Activated CD4-positive, alpha-beta T cell treated with anti-CD3 and anti-CD28 coated beads for 36 hours (primary cell): Measurements from ENCODE around the gene SLC19A1. TPM values are rescaled to one million over a fixed set of nuclear protein-coding genes. Genes with fewer than 3 reads are reported as not detected.
"Not testable (repeated sequence)": the region's sequence is repeated elsewhere in the genome, so short reads cannot be mapped to it uniquely, and the experiment has no call there.

Experiments used
- ATAC-seq: fragments of 200-7000 bp; cut with Tn5 transposase; one replicate; pipeline ENCODE4 v1.10.0; 2021; ENCODE audit warnings: mild to moderate bottlenecking, moderate library complexity
- CTCF ChIA-PET: fragments of 350-600 bp; sonication (Branson Sonifier 250); formaldehyde crosslinking; loops from one replicate; lab custom pipeline; 2021; ENCODE audit warnings: antibody characterized with exemption; lab: Charles Lee
- POLR2A ChIA-PET: fragments of 350-600 bp; sonication (Branson Sonifier 250); formaldehyde crosslinking; loops from one replicate; lab custom pipeline; 2021; ENCODE audit warnings: antibody characterized with exemption, inconsistent platforms; lab: Charles Lee
- DNase-seq: peaks from one replicate; pipeline ENCODE4 v3.0.0-alpha.2; 2020
- H3K27ac Mint-ChIP-seq: one replicate; pipeline ENCODE4 v1.8.0; 2021; ENCODE audit warnings: mixed read lengths
- H3K27me3 Mint-ChIP-seq: one replicate; pipeline ENCODE4 v1.8.0; 2021; ENCODE audit warnings: mixed read lengths
- H3K36me3 Mint-ChIP-seq: one replicate; pipeline ENCODE4 v1.8.0; 2021; ENCODE audit warnings: low read depth, mixed read lengths
- H3K4me1 Mint-ChIP-seq: one replicate; pipeline ENCODE4 v1.8.0; 2021; ENCODE audit warnings: mixed read lengths
- H3K4me3 Mint-ChIP-seq: one replicate; pipeline ENCODE4 v1.8.0; 2021; ENCODE audit warnings: mild to moderate bottlenecking, moderate library complexity, mixed read lengths
- H3K9me3 Mint-ChIP-seq: one replicate; pipeline ENCODE4 v1.8.0; 2021; ENCODE audit warnings: low read depth, mixed read lengths
- intact Hi-C, 2 experiments: fragments of 100-400 bp; cut with DNase I in 1 of 2; cut with micrococcal nuclease in 1 of 2; formaldehyde crosslinking; loops; one replicate each; pipeline versions ENCODE4 v1.14.2 to v1.15.1; 2022 to 2024; cut with DNase I, micrococcal nuclease
- total RNA-seq, 2 experiments: library from RNA; stranded (reverse); gene quantifications; one replicate each; pipeline ENCODE4 v1.2.3, GENCODE V29; 2021

SLC19A1 gene
- total RNA-seq, 2 experiments from 2014 or later = 46.1 to 50.0 TPM

DNA sequence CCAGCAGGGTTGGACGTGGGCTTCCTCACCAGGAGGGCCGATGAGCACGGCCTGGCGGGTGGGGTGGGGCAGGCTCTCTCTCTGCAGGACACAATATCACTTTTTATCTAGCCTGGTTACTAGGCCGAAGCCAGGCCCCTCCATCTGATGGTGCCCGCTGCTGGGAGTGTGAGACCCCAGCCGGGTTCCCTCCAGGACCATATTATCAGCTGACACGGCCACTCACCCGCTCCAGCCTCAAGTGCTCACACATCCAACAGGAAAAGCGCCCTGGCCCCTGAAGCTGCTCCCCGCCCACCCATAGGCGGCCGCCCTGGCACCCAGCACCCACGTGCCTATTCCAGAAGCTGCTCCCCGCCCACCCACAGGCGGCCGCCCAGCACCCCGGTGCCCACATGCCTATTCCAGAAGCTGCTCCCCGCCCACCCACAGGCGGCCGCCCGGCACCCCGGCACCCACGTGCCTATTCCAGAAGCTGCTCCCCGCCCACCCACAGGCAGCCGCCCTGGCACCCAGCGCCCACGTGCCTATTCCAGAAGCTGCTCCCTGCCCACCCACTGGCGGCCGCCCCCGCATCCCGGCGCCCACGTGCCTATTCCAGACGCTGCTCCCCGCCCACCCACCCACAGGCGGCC, 5.0 kb downstream of the SLC19A1 start:
- CTCF ChIA-PET = no interaction called here
- H3K36me3 Mint-ChIP-seq = peaks cover 30% of the 10 kb centered on the region
- DNase-seq = no peak

DNA sequence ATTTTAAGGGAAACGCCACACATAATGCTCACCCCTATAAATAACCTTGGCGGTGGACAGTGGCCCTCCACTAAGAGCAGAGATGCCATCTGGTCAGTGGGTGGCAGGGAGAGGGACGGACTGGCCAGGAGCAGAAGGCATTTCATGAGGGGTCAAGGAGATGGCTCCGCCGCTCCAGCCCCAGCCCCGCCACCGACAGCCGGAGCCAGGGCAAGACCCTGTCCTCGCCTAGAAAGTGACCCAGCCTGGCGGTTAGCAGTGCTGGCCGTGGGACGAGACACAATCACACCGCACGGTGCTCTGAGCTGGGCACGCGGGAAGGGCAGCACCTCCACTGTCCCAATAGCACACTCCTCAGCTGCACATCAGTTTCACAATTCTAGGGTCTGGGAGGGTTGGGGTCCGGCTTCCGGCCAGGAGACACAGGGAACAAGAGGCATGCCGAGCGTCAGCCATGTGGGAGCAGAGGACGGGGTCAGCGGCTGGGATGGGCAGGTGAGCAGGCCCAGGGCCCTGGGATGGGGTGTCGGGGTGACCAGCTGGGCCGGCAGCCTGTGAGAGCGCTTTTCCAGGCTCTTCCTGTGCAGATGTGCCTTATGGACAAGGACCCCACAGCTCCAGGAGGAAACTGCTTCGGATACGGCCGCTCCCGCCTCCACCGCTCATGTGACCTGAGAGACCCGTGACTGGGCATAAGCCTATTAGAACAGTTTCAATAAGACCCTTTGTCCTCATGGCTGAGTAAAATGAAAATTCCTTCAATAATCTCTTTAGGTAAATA, 5.7 kb downstream of the SLC19A1 start:
- Mint-ChIP-seq H3K27ac (no peak overlapping the region), H3K27me3 (no peaks in the 10 kb centered on the region), H3K9me3 (no peaks in the 10 kb centered on the region), H3K4me3 (no peak overlapping the region), H3K36me3 (peaks cover 34% of the 10 kb centered on the region), H3K4me1 (peaks cover 33% of the 10 kb centered on the region)
- DNase-seq (no peak), ATAC-seq (no peak)
- intact Hi-C loops = no loop called here
- CTCF ChIA-PET = no interaction called here
- POLR2A ChIA-PET = no interaction called here

More for the DNA sequence above, 5.0 kb downstream of the SLC19A1 start:
- Mint-ChIP-seq H3K4me3 (no peak overlapping the region), H3K27me3 (no peaks in the 10 kb centered on the region), H3K4me1 (peaks cover 33% of the 10 kb centered on the region), H3K27ac (no peak overlapping the region), H3K9me3 (no peaks in the 10 kb centered on the region)
- no peak for ATAC-seq
- intact Hi-C loops = no loop called here
- POLR2A ChIA-PET = no interaction called here

DNA sequence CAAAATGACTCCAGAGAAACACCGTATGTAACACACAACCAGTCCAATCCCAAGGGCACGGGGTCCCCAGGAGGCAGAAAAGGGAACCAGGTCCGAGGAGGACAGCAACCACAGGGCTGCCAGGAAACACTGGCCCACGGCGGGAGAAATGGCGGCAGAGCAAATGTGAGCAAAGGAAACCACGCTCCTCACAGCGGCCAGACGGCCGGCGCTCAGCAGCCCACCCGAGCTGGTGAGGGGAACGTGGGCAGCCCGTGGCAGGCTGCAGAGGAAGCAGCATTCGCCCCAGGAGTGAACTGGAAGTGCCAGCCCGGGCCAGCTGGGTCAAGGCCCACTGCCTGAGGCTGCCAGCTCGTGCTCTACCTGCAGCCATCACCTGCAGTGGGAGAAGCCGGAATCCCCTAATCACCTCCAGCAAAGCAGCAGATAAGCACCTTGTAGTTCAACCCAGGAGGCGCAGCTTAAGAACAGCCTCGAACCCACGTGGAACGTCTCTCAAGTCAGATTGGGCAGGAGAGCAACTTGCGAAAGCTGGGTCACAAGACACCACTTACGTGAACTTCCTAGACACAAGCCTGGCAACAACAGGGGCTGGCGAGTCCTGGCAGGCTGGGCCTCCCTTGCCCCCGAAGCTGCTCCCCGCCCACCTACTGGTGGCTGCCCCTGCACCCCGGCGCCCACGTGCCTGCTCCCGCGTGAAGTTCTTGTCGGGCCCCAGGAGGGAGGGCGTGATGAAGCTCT, 6.7 kb downstream of the SLC19A1 start:
- intact Hi-C loops = no loop called here
- Mint-ChIP-seq H3K4me3 (no peak overlapping the region), H3K36me3 (peaks cover 32% of the 10 kb centered on the region), H3K9me3 (no peaks in the 10 kb centered on the region), H3K27me3 (no peaks in the 10 kb centered on the region), H3K4me1 (peaks cover 27% of the 10 kb centered on the region), H3K27ac (no peak overlapping the region)
- DNase-seq (no peak), ATAC-seq (no peak)
- ChIA-PET CTCF (no interaction called here), POLR2A (no interaction called here)

DNA sequence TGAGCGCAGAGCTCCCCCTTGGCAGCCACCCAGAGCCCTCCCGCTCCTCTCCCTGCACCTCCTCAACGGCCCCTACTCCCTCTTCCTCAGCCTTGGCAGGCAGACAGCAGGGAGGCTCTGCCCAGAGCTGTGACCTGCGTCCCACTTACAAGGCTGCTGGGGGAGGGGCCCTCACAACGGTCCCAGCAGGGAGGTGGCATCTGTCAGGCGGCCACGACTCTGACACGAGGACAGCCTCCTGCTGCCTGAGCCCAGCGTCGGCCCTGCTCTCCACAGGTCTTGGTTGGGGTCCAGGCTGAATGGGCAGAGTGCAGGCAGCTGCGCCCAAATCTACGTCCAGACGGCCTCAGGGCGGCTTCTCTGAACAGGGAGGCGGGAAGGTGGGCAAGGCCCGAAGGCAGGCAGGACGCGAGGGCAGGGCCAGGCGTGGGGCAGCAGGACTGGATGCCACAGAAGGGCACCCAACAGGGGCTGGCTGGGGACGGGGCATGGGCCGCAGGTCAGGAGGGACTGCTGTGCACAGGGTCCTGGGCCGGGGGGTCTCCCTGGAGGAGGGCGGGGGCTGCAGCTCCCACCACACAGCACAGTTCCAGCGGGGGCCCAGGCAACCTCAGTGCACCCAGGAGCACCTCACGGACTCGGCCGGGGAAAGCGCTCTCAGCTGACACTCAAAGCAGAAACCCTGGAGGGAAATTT, 7.5 kb downstream of the SLC19A1 start:
- no peaks in the 10 kb centered on the region for H3K27me3 Mint-ChIP-seq
- CTCF ChIA-PET = no interaction called here
- POLR2A ChIA-PET = interaction anchor here (0.6 kb wide), 1 partner anchor 878 kb away, joined by 3 read pairs; no protein-coding TSS in a partner anchor
- peaks cover 20% of the 10 kb centered on the region for H3K4me1 Mint-ChIP-seq
- H3K4me3 Mint-ChIP-seq = no peak overlapping the region
- intact Hi-C loops = no loop called here
- H3K27ac Mint-ChIP-seq = no peak overlapping the region
- peaks cover 28% of the 10 kb centered on the region for H3K36me3 Mint-ChIP-seq
- DNase-seq (no peak), ATAC-seq (no peak)
- no peaks in the 10 kb centered on the region for H3K9me3 Mint-ChIP-seq

DNA sequence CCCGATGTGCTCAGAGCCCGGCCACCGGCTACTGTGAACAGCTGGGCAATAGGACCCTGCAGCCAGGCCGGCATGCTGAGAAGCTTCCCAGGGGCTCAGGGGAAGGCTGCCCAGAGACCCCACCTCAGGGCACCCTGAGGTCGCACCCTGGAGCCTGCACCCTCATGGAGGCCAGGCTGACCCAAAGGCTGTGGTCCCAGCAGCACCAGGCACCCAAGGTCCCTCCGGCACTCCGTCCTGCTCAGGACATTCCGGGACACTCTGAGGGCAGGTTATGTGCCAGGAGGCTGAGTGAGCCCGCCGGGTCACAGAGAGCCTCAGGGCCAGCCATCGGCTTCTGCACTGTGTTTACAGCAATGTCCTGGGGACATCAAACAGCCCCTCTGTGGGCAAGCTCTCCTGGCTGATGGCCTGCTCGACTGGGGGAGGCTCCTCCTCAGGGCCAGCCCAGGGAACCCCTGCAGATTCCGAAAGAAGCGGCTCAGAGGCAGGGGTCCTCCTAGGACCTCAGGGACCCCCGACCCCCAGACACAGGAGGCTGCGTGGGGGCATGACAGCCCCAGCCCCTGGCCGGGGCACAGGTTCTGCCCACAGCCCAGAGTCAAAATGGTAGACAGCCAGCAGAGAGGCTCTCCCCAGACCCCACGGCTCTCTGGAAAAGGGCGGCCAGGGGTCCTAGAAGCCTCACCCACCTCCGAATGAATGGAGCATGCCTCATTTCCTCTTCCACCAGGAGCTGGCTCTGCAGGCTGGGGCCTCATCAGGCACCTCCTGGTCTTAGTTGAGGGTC, 8.2 kb downstream of the SLC19A1 start:
- ATAC-seq (no peak), DNase-seq (no peak)
- ChIA-PET CTCF (no interaction called here), POLR2A (interaction anchor here (0.6 kb wide), 1 partner anchor 879 kb away, joined by 3 read pairs; no protein-coding TSS in a partner anchor)
- peaks cover 15% of the 10 kb centered on the region for H3K4me1 Mint-ChIP-seq
- H3K9me3 Mint-ChIP-seq = no peaks in the 10 kb centered on the region
- no peak overlapping the region for H3K4me3 Mint-ChIP-seq
- H3K27me3 Mint-ChIP-seq = no peaks in the 10 kb centered on the region
- no peak overlapping the region for H3K27ac Mint-ChIP-seq
- H3K36me3 Mint-ChIP-seq = peaks cover 27% of the 10 kb centered on the region
- intact Hi-C loops = no loop called here

DNA sequence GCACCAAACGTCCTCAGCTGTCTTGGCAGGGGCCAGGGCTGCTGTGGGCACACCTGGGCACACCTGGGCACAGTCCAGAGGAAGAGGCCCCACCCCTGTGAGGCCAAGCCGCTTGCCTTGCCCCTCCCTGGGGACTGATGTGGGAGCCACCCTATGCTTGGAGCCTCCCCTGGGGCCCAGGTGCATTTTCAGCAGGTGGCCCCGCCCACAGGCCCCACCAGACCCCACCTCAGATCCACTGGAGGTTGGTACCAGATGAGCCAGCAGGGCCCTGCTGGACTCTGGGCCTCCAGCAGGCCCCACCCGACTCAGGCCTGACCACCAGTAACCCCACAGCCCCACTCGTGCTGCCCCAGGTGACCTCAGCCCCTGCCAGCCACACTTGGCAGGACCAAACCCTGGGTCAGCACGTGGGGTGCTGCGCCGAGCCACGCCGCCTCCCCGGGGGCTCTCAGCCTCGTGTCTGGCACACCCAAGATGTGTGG, 8.8 kb downstream of the SLC19A1 start:
- ATAC-seq (no peak), DNase-seq (no peak)
- peaks cover 30% of the 10 kb centered on the region for H3K36me3 Mint-ChIP-seq
- ChIA-PET CTCF (no interaction called here), POLR2A (no interaction called here)
- H3K27me3 Mint-ChIP-seq = no peaks in the 10 kb centered on the region
- H3K27ac Mint-ChIP-seq = no peak overlapping the region
- H3K9me3 Mint-ChIP-seq = no peaks in the 10 kb centered on the region
- no peak overlapping the region for H3K4me3 Mint-ChIP-seq
- peaks cover 12% of the 10 kb centered on the region for H3K4me1 Mint-ChIP-seq
- intact Hi-C loops = no loop called here

DNA sequence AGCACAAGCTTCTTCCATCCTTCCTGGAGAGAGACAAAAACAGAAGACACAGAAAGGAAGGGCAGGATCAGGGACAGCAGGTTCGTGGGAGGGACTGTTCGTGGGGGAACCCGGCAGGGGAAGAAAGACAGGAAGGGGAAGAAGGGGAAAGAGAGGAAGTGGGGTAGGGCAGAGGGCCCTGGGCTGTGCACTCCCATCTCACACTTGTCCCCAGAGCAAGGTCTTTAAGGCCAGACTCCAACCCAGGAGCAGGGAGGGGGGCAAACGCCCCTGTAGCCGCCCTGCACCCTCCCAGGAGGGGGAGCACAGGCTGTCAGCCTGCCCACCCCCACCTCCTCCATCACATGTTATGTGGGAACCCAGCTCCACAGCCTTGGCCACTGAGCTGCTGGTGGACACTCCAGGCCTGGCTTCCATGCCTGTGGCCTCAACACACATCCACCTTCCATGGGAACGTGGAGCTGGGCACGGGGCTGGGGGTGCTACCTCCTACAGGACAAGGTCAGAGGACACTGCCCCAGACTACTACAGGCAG, 9.3 kb downstream of the SLC19A1 start:
- peak overlapping the region; percentile 44 for H3K27ac Mint-ChIP-seq
- DNase-seq (no peak), ATAC-seq (no peak)
- H3K4me3 Mint-ChIP-seq = no peak overlapping the region
- H3K4me1 Mint-ChIP-seq = peaks cover 12% of the 10 kb centered on the region
- ChIA-PET CTCF (interaction anchor here (0.7 kb wide), 1 partner anchor 11 kb away, joined by 4 read pairs; no protein-coding TSS in a partner anchor), POLR2A (no interaction called here)
- H3K36me3 Mint-ChIP-seq = peaks cover 34% of the 10 kb centered on the region
- no peaks in the 10 kb centered on the region for H3K27me3 Mint-ChIP-seq
- intact Hi-C loops = no loop called here
- no peaks in the 10 kb centered on the region for H3K9me3 Mint-ChIP-seq

DNA sequence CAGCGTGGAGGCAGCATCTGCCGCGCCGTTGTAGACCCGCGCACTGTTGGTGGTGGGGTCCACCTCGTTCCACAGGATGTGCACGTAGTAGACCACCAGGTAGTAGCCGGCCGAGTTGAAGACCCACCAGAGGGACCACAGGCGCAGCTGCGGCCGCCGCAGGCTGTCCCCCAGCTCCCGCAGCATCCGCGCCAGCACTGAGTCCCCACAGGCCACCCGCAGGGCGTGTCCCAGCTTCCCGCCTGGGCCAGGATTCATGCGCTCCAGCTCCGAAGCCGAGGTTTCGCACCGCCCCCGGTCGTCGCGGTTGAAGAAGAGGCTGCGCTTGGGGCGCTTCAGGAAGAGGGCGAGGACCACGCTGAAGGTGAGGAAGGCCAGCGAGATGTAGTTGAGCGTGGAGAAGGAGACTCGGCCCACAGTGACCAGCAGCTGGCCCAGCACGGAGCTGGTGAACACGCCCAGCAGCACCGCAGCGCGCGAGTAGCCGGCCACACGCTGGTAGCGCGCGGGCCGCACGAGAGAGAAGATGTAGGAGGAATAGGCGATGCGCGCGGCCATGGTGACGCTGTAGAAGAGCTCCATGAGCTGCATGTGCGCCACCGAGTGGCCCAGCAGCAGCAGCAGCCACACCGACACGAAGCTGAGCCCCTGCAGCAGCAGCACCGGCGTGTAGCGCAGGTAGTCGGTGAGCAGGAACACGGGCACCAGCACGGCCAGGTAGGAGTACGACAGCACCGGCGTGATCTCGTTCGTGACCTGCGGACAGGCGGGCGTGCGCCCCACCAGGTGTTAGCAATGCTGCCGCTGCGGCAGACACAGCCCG, 10.6 kb downstream of the SLC19A1 start:
- intact Hi-C loops = no loop called here
- ChIA-PET CTCF (interaction anchor here (0.5 to 0.6 kb wide), 2 partner anchors 222 to 251 kb away, joined by 3 read pairs; no protein-coding TSS in a partner anchor), POLR2A (interaction anchor here (0.7 kb wide), 1 partner anchor 886 kb away, joined by 5 read pairs; no protein-coding TSS in a partner anchor)
- H3K27ac Mint-ChIP-seq = no peak overlapping the region
- ATAC-seq (no peak), DNase-seq (no peak)
- H3K27me3 Mint-ChIP-seq = no peaks in the 10 kb centered on the region
- H3K4me3 Mint-ChIP-seq = no peak overlapping the region
- H3K36me3 Mint-ChIP-seq = peaks cover 33% of the 10 kb centered on the region
- no peaks in the 10 kb centered on the region for H3K9me3 Mint-ChIP-seq
- peaks cover 12% of the 10 kb centered on the region for H3K4me1 Mint-ChIP-seq

DNA sequence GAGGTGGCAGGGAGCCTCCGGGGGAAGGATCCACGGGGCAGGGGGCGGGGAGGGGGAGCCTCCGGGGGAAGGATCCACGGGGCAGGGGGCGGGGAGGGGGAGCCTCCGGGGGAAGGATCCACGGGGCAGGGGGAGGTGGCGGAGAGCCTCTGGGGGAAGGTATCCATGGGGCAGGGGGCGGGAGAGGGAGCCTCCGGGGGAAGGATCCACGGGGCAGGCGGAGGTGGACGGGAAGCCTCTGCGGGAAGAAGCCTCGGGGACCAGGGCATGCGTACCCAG, 11.2 kb downstream of the SLC19A1 start:
- Mint-ChIP-seq H3K36me3 (peaks cover 30% of the 10 kb centered on the region), H3K4me1 (peaks cover 12% of the 10 kb centered on the region)
- ATAC-seq, H3K9me3 Mint-ChIP-seq, H3K27me3 Mint-ChIP-seq, DNase-seq, H3K4me3 Mint-ChIP-seq, intact Hi-C loops, H3K27ac Mint-ChIP-seq, POLR2A ChIA-PET, CTCF ChIA-PET: not testable (repeated sequence)
